Activated CD4-positive, alpha-beta T cell treated with anti-CD3 and anti-CD28 coated beads, Interleukin-2, Interleukin-6, amounts not matched to agents 100 ng/mL and 50 ng/mL, durations not matched to agents 16 hours and 8 hours (primary cell): ENCODE results near the gene TPSG1.
"Not testable (repeated sequence)": the region's sequence is repeated elsewhere in the genome, so short reads cannot be mapped to it uniquely, and the experiment has no call there.

Experiments used
- DNase-seq: peaks from one replicate; pipeline ENCODE4 v3.0.0-alpha.2; 2020

Gene TPSG1

GRCh38 chr16:1225051-1225451, at the start of gene TPSG1:
Gene TPSG1 (minus strand): TSS chr16:1225268. CDS start chr16:1225252, 16 bp downstream.
- no peak for DNase-seq

GRCh38 chr16:1274767-1275166, 49.7 kb upstream of the TPSG1 start:
- DNase-seq = no peak

- DNase-seq = no peak
Measured at GRCh38 chr16:1273816-1274215, 48.7 kb upstream of the TPSG1 start.

- DNase-seq = no peak
Measured at GRCh38 chr16:1272453-1273198, 47.6 kb upstream of the TPSG1 start.

GRCh38 chr16:1271724-1272413, 46.8 kb upstream of the TPSG1 start:
- not testable (repeated sequence) for DNase-seq

GRCh38 chr16:1271380-1271723, 46.3 kb upstream of the TPSG1 start:
- no peak for DNase-seq

GRCh38 chr16:1269418-1269817, 44.4 kb upstream of the TPSG1 start:
- not testable (repeated sequence) for DNase-seq

- DNase-seq = no peak
Measured at GRCh38 chr16:1265826-1266225, 40.8 kb upstream of the TPSG1 start.

- DNase-seq = no peak
Measured at GRCh38 chr16:1265090-1265630, 40.1 kb upstream of the TPSG1 start.

- no peak for DNase-seq
Measured at GRCh38 chr16:1264345-1265089, 39.4 kb upstream of the TPSG1 start.

GRCh38 chr16:1263591-1264344, 38.7 kb upstream of the TPSG1 start:
- no peak for DNase-seq

GRCh38 chr16:1262846-1263221, 37.8 kb upstream of the TPSG1 start:
- no peak for DNase-seq

- DNase-seq = no peak
Measured at GRCh38 chr16:1262210-1262845, 37.3 kb upstream of the TPSG1 start.

GRCh38 chr16:1261131-1261892, 36.2 kb upstream of the TPSG1 start:
- no peak for DNase-seq

- no peak for DNase-seq
Measured at GRCh38 chr16:1260101-1260680, 35.1 kb upstream of the TPSG1 start.

- DNase-seq = no peak
Measured at GRCh38 chr16:1259760-1260068, 34.6 kb upstream of the TPSG1 start.

- no peak for DNase-seq
Measured at GRCh38 chr16:1258906-1259759, 34.1 kb upstream of the TPSG1 start.

- no peak for DNase-seq
Measured at GRCh38 chr16:1258225-1258600, 33.1 kb upstream of the TPSG1 start.

GRCh38 chr16:1257561-1258224, 32.6 kb upstream of the TPSG1 start:
- DNase-seq = no peak

GRCh38 chr16:1256874-1257322, 31.8 kb upstream of the TPSG1 start:
- no peak for DNase-seq
